Left cardiac atrium (tissue), 4 donors: ENCODE data around the gene RELN. TPM values are rescaled to one million over a fixed set of nuclear protein-coding genes. Genes with fewer than 3 reads are reported as not detected.
"Not testable (repeated sequence)": the region's sequence is repeated elsewhere in the genome, so short reads cannot be mapped to it uniquely, and the experiment has no call there.

Experiments used
- ATAC-seq, 2 donors: fragments of 200-7000 bp; cut with Tn5 transposase; one replicate each; pipeline ENCODE4 v1.9.1; 2020; ENCODE audit warnings: mild to moderate bottlenecking in 2 of 2, moderate library complexity in 2 of 2
- DNase-seq: peaks from one replicate; pipeline ENCODE4 v3.0.0-alpha.2; 2020
- intact Hi-C, 2 donors: fragments of 100-400 bp; cut with DNase I; formaldehyde crosslinking; loops; one replicate each; pipeline versions ENCODE4 v1.14.1 to v1.15.1; 2022 to 2023
- total RNA-seq, 2 donors: library from RNA; stranded (reverse); fragmentation: NEBNext Ultra II Directional; extraction: Animal tissue kit (Norgen Biotek cat#: 25700); gene quantifications; one replicate each; pipeline ENCODE4 v1.2.1, GENCODE V29; 2021
- donor health status: DM: no; HTN: yes; CAD: no.
- donor health status: DM: no; HTN: yes; CAD: no; lungs with severe emphysema.
- donor health status: DM: yes; HTN: yes; CAD: no.
- donor health status: Dilated cardiomyopathy.

RELN gene
- total RNA-seq, 2 donors from 2014 or later: 3.3 to 3.6 TPM

- DNase-seq (no peak), ATAC-seq (no peak)
- intact Hi-C loops: no loop called here
Measured at GRCh38 chr7:103867874-103868273, 121.6 kb downstream of the RELN start.

- no peak for DNase-seq
- intact Hi-C loops: no loop called here
- no peak for ATAC-seq
Measured at GRCh38 chr7:103866919-103867318, 122.5 kb downstream of the RELN start.

GRCh38 chr7:103865442-103865841 is 124.0 kb downstream of the RELN start:
- intact Hi-C loops: no loop called here

GRCh38 chr7:103862302-103863035 is 127.0 kb downstream of the RELN start:
- intact Hi-C loops: no loop called here
- DNase-seq: no peak
- ATAC-seq: no peak

More at GRCh38 chr7:103865442-103865841, 124.0 kb downstream of the RELN start:
- DNase-seq (no peak), ATAC-seq (no peak)

- no peak for ATAC-seq
- DNase-seq: no peak
- intact Hi-C loops: no loop called here
Measured at GRCh38 chr7:103859709-103860108, 129.7 kb downstream of the RELN start.

GRCh38 chr7:103857435-103857834 is 132.0 kb downstream of the RELN start:
- no peak for ATAC-seq
- intact Hi-C loops: no loop called here
- DNase-seq: no peak

GRCh38 chr7:103856929-103857328 is 132.5 kb downstream of the RELN start:
- intact Hi-C loops: no loop called here
- ATAC-seq (no peak), DNase-seq (no peak)

GRCh38 chr7:103855671-103856070 is 133.8 kb downstream of the RELN start:
- DNase-seq (no peak), ATAC-seq (no peak)
- intact Hi-C loops: no loop called here

GRCh38 chr7:103854611-103855010 is 134.8 kb downstream of the RELN start:
- DNase-seq: no peak
- ATAC-seq: no peak
- intact Hi-C loops: no loop called here

- intact Hi-C loops: no loop called here
- ATAC-seq (no peak), DNase-seq (no peak)
Measured at GRCh38 chr7:103851357-103851756, 138.1 kb downstream of the RELN start.

- intact Hi-C loops: no loop called here
- DNase-seq (no peak), ATAC-seq (no peak)
Measured at GRCh38 chr7:103843689-103844480, 145.6 kb downstream of the RELN start.

GRCh38 chr7:103833401-103833800 is 156.1 kb downstream of the RELN start:
- no peak for ATAC-seq
- intact Hi-C loops: no loop called here

GRCh38 chr7:103832438-103832837 is 157.0 kb downstream of the RELN start:
- DNase-seq (no peak), ATAC-seq (no peak)
- intact Hi-C loops: no loop called here

More at GRCh38 chr7:103833401-103833800, 156.1 kb downstream of the RELN start:
- no peak for DNase-seq

- intact Hi-C loops: no loop called here
- ATAC-seq (no peak), DNase-seq (no peak)
Measured at GRCh38 chr7:103824251-103824650, 165.2 kb downstream of the RELN start.

- DNase-seq (no peak), ATAC-seq (no peak)
- intact Hi-C loops: no loop called here
Measured at GRCh38 chr7:103823084-103823483, 166.4 kb downstream of the RELN start.

GRCh38 chr7:103821092-103821491 is 168.4 kb downstream of the RELN start:
- DNase-seq (no peak), ATAC-seq (no peak)
- intact Hi-C loops: no loop called here

- DNase-seq, ATAC-seq, intact Hi-C loops: not testable (repeated sequence)
Measured at GRCh38 chr7:103815972-103816371, 173.5 kb downstream of the RELN start.

GRCh38 chr7:103813970-103814369 is 175.5 kb downstream of the RELN start:
- ATAC-seq: no peak
- DNase-seq: no peak
- intact Hi-C loops: no loop called here

GRCh38 chr7:103811997-103812396 is 177.5 kb downstream of the RELN start:
- no peak for ATAC-seq

GRCh38 chr7:103811290-103811689 is 178.2 kb downstream of the RELN start:
- DNase-seq (no peak), ATAC-seq (no peak)
- intact Hi-C loops: no loop called here

More at GRCh38 chr7:103811997-103812396, 177.5 kb downstream of the RELN start:
- intact Hi-C loops: no loop called here
- no peak for DNase-seq
